Endometrial microvascular endothelial cells (primary cell): ENCODE data around the gene ZGRF1. TPM values are rescaled to one million over a fixed set of nuclear protein-coding genes. Genes with fewer than 3 reads are reported as not detected.
"Not testable (repeated sequence)": the region's sequence is repeated elsewhere in the genome, so short reads cannot be mapped to it uniquely, and the experiment has no call there.

Experiments used
- in situ Hi-C: cut with HindIII; loops from 2 replicates; pipeline ENCODE4 v1.10.0; 2017; ENCODE audit warnings: low sequenced_read_pairs, low pct_unique_long_range_greater_than_20kb; ENCODE audit errors: inconsistent ontology term
- total RNA-seq: library from RNA; depleted of rRNA; stranded (reverse); fragments of >200 nt; gene quantifications from one replicate; pipeline ENCODE4 v1.2.3, GENCODE V29; 2015; ENCODE audit errors: inconsistent ontology term

ZGRF1 gene
- total RNA-seq, 1 donor from 2014 or later, result 8.5 TPM

GRCh38 chr4:112510291-112511092 is 126.2 kb downstream of the ZGRF1 start:
- in situ Hi-C loops, result loop anchor here (25.0 kb wide), 1 partner anchor 373 kb away; the partner anchor contains the start of gene FAM241A

DNA sequence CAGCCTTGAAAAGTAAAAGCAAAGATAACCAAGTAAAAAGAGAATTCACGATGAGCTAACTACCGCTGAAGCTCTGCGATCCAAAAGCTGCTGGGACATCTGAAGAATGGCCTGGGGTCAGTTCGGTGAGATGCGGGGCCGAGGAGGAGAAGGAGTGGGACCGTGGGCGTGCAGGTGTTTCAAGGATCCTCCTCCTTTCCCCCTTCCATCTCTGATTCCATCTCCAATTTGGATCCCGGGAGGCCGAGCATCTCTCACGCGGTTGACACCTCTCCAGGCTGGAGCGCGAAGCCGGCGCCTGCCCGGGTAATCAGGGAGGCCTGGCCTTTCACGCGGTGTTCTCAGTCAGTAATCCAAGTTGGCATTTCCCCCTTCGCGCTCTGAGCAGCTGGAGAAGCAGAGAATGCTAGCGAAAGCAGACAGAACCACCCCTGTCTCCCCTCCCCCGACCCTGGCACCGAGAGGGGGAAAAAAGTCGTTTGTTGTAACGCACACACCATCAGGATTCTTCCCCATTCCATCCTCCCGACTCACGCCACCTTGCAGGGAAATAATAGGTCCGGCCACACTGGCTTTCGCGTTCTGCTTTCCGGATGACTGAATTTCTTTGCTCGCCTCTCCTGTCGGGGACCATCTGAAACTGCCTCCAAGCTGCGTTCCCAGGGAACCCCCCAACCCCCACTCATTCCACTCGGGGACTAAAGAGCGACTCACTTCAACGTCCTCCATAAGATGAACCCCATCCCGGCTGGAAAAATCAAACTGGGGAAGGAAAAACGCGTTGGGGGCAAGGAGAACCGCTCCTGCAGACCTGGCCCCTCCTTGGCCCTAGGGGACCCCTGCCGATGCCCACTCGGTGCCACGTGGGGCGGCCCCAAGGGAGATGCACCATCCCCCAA is 127.2 kb downstream of the ZGRF1 start:
- in situ Hi-C loops, result loop anchor here (25.0 kb wide), 1 partner anchor 372 kb away; the partner anchor contains the start of gene FAM241A

DNA sequence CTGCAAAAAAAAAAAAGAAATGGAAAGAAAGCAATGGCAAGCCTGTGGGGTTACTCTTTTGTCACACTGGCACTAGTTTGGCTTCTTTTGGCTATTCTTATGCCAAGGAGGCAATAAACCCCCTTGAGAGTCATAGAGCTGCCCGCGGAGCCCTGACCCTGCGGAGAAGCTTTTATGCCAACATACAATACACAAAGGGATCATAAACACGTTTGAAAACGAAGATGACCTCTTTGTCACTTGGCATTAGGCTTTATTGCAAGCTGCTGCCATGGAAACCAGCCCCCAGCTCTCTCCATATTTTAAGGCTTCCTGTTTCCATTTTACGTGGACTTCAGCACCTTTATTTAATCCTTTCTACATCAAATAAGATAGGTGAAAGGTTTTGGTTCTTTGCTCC is 128.4 kb downstream of the ZGRF1 start:
- in situ Hi-C loops, result loop anchor here (25.0 kb wide), 1 partner anchor 371 kb away; the partner anchor contains the start of gene FAM241A

DNA sequence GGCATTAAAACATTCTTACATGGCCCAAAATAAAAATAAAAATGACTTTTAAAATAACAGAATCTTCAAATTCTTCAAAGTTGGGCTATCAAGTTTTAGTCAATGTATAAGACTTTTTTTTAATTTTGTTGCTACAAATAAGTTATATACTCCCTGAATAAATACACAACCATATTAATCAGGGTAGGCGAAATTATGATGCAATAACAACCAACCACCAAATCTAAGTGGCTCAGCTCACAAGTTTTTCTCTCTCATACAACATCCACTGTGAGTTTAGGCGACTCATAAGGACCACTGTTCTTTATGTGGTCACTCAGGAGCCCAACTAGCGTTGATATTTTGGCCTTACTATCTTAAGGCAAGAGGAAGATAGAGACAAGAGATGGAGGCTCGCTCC is 131.9 kb downstream of the ZGRF1 start:
- in situ Hi-C loops, result loop anchor here (25.0 kb wide), 1 partner anchor 368 kb away; the partner anchor contains the start of gene FAM241A

- in situ Hi-C loops, result loop anchor here (25.0 kb wide), 1 partner anchor 366 kb away; the partner anchor contains the start of gene FAM241A
These were observed 133.8 kb downstream of the ZGRF1 start for GRCh38 chr4:112502871-112503270.

GRCh38 chr4:112492321-112492720 is 144.4 kb downstream of the ZGRF1 start:
- in situ Hi-C loops, result no loop called here

DNA sequence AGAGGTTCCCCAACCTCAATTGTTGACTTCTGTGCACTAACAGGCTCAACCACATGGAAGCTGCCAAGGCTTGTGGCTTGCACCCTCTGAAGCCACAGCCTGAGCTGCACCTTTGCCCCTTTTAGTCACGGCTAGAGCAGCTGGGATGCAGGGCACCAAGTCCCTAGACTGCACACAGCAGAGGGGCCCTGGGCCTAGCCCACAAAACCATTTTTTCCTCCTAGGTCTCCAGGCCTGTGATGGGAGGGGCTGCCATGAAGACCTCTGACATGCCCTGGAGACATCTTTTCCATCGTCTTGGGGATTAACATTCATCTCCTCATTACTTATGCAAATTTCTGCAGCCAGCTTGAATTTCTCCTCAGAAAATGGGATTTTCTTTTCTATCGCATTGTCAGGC is 145.9 kb downstream of the ZGRF1 start:
- in situ Hi-C loops, result not testable (repeated sequence)

Other genes starting within 250 kb of the ZGRF1 start
- not detected for gene NEUROG2, start 120.7 kb downstream of the ZGRF1 start, total RNA-seq
- gene LARP7, start 234 bp upstream of the ZGRF1 start, total RNA-seq, result 14.7 TPM